ENCODE data around the gene BAIAP2L1. TPM values are rescaled to one million over a fixed set of nuclear protein-coding genes. Genes with fewer than 3 reads are reported as not detected.

The BAIAP2L1 gene
- total RNA-seq, 1 experiment from 2014 or later = 2.9 TPM

Other genes with a start within 250 kb of the BAIAP2L1 start
- gene BHLHA15, start 189.7 kb downstream of the BAIAP2L1 start, total RNA-seq (2014; rRNA removed) = 0.45 TPM in 1 of 2 replicates, not detected in the other
- gene TECPR1, start 148.9 kb downstream of the BAIAP2L1 start, total RNA-seq (2014; rRNA removed) = 36.5 and 61.1 TPM in 2 replicates
- gene BRI3, start 119.4 kb downstream of the BAIAP2L1 start, total RNA-seq (2014; rRNA removed) = 49.6 and 67.6 TPM in 2 replicates
- gene NPTX2, start 216.2 kb upstream of the BAIAP2L1 start, total RNA-seq (2014; rRNA removed) = 3,060 and 3,846 TPM in 2 replicates